MM.1S (cell line): ENCODE data around the gene AGBL4.

Experiments used
- DNase-seq: peaks from one replicate; pipeline ENCODE4 v3.0.0-alpha.2; 2015
- H2AFZ ChIP-seq: fragments of 300-600 bp; sonication (generic); 2 replicates; pipeline ENCODE4 v1.6.0; 2016; ENCODE audit warnings: antibody characterized with exemption, low read length
- H3F3A ChIP-seq: fragments of 300-600 bp; sonication (generic); 2 replicates; pipeline ENCODE4 v1.6.1; 2016; ENCODE audit warnings: mild to moderate bottlenecking, antibody characterized with exemption, low read length, moderate library complexity, mixed read lengths; ENCODE audit not compliant: insufficient read depth
- H3K27ac ChIP-seq: fragments of 300-600 bp; sonication (generic); 2 replicates; pipeline ENCODE4 v1.5.1; 2016; ENCODE audit warnings: mild to moderate bottlenecking, low read length
- H3K27me3 ChIP-seq: fragments of 300-600 bp; sonication (generic); replicated peaks from 2 replicates; pipeline ENCODE4 v1.6.0; 2016; ENCODE audit warnings: low read length; ENCODE audit not compliant: insufficient read depth
- H3K36me3 ChIP-seq: fragments of 300-600 bp; sonication (generic); replicated peaks from 2 replicates; pipeline ENCODE4 v1.6.1; 2016; ENCODE audit warnings: mild to moderate bottlenecking, low read length, mixed read lengths; ENCODE audit not compliant: insufficient read depth
- H3K4me1 ChIP-seq: fragments of 300-600 bp; sonication (generic); 2 replicates; pipeline ENCODE4 v1.6.1; 2016; ENCODE audit warnings: low read length, mixed read lengths
- H3K4me2 ChIP-seq: fragments of 300-600 bp; sonication (generic); 2 replicates; pipeline ENCODE4 v1.6.0; 2016; ENCODE audit warnings: low read depth, low read length
- H3K4me3 ChIP-seq: fragments of 300-600 bp; sonication (generic); 2 replicates; pipeline ENCODE4 v1.5.1; 2016; ENCODE audit warnings: low read length, mixed read lengths
- H3K79me2 ChIP-seq: fragments of 300-600 bp; sonication (generic); 2 replicates; pipeline ENCODE4 v1.6.1; 2016; ENCODE audit warnings: mixed run types, low read length, mixed read lengths
- H3K9ac ChIP-seq: fragments of 300-600 bp; sonication (generic); 2 replicates; pipeline ENCODE4 v1.6.1; 2016; ENCODE audit warnings: low read length, mixed read lengths
- H3K9me2 ChIP-seq: fragments of 300-600 bp; sonication (generic); replicated peaks from 2 replicates; pipeline ENCODE4 v1.6.1; 2016; ENCODE audit warnings: mild to moderate bottlenecking, low read length, mixed read lengths; ENCODE audit not compliant: insufficient read depth
- H3K9me3 ChIP-seq: fragments of 300-600 bp; sonication (generic); replicated peaks from 2 replicates; pipeline ENCODE4 v1.6.1; 2016; ENCODE audit warnings: mild to moderate bottlenecking, low read length, mixed read lengths; ENCODE audit not compliant: insufficient read depth
- H4K20me1 ChIP-seq: fragments of 300-600 bp; sonication (generic); 2 replicates; pipeline ENCODE4 v1.6.1; 2016; ENCODE audit warnings: mild to moderate bottlenecking, low read length, moderate library complexity, mixed read lengths; ENCODE audit not compliant: insufficient read depth
- CTCF ChIP-seq: fragments of 300-600 bp; sonication (generic); IDR thresholded peaks from 2 replicates; pipeline ENCODE4 v1.5.1; 2016; ENCODE audit warnings: antibody characterized with exemption, low read length, mixed read lengths
- EZH2 ChIP-seq: fragments of 300-600 bp; sonication (generic); optimal IDR thresholded peaks from 2 replicates; pipeline ENCODE3; 2017; ENCODE audit warnings: low read depth, mild to moderate bottlenecking, antibody characterized with exemption, low read length, mixed read lengths
- EZH2phosphoT487 ChIP-seq: fragments of 300-600 bp; sonication (generic); IDR thresholded peaks from 2 replicates; pipeline ENCODE4 v1.6.1; 2018; ENCODE audit warnings: antibody characterized with exemption, low read length

The AGBL4 gene

DNA sequence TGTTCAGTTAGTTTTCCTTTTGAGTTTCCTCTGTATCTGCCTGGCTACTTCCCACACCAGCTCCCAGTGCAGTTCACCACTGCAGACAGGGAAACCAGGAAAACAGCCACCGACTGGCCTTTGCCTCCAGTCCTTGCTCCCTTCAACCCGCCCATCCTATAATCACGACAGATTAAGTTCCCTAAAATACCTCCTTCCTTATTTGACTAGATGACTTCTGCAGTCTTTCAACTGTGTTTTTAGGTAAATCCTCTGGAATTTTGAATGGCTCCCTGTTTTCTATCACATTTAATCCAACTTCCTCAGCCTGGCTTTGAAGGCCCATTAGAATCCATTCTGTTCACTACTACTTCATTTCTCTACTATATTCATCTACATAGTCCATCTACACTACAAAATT is 1284.7 kb downstream of the AGBL4 start:
- H4K20me1 ChIP-seq: no peaks in the 10 kb centered on the region
- no peak overlapping the region for H3K27ac ChIP-seq
- H3K9me3 ChIP-seq: no peaks in the 10 kb centered on the region
- no peak overlapping the region for H3K9ac ChIP-seq
- H3F3A ChIP-seq: no peaks in the 10 kb centered on the region
- H3K4me1 ChIP-seq: peaks cover 6% of the 10 kb centered on the region; the same call in 1 of the 2 replicates
- H3K4me3 ChIP-seq: no peak overlapping the region
- H3K4me2 ChIP-seq: no peak overlapping the region
- DNase-seq: no peak
- H3K9me2 ChIP-seq: no peaks in the 10 kb centered on the region
- H3K36me3 ChIP-seq: no peaks in the 10 kb centered on the region
- no peak overlapping the region for H2AFZ ChIP-seq
- TF ChIP-seq EZH2phosphoT487 (no peak), CTCF (no peak), EZH2 (no peak)
- H3K79me2 ChIP-seq: no peaks in the 10 kb centered on the region
- no peaks in the 10 kb centered on the region for H3K27me3 ChIP-seq

- DNase-seq: no peak
- no peaks in the 10 kb centered on the region for H3K4me1 ChIP-seq
- no peaks in the 10 kb centered on the region for H3K79me2 ChIP-seq
- no peaks in the 10 kb centered on the region for H3K9me2 ChIP-seq
- H3K36me3 ChIP-seq: no peaks in the 10 kb centered on the region
- no peaks in the 10 kb centered on the region for H3K9me3 ChIP-seq
- no peaks in the 10 kb centered on the region for H4K20me1 ChIP-seq
- TF ChIP-seq CTCF (no peak), EZH2 (no peak), EZH2phosphoT487 (no peak)
- H3K4me3 ChIP-seq: no peak overlapping the region
- no peak overlapping the region for H3K9ac ChIP-seq
- no peaks in the 10 kb centered on the region for H3F3A ChIP-seq
- no peak overlapping the region for H2AFZ ChIP-seq
- no peak overlapping the region for H3K4me2 ChIP-seq
- no peak overlapping the region for H3K27ac ChIP-seq
- no peaks in the 10 kb centered on the region for H3K27me3 ChIP-seq
Measured at GRCh38 chr1:48738356-48738755, 1285.4 kb downstream of the AGBL4 start.

DNA sequence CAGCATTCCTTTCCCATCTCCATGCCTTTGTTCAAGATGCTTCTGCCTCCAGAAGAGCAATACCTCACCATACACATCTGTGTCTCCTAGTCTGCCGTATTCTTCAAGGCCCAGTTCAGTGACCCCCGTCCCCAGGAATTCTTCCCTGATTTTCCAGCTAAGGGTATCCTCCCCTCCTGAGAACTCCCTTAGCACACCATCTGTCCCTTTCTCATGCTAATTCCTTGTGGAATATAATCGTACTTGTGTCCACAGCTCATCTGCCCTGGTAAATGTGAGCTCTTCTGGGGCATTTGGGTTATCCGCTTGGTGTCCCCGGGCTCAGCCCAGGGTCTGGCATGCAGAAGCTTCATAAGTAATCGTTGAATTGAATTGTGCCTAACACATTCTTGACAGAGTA is 1288.0 kb downstream of the AGBL4 start:
- H3K79me2 ChIP-seq: no peaks in the 10 kb centered on the region
- H3K9ac ChIP-seq: no peak overlapping the region
- no peak overlapping the region for H3K27ac ChIP-seq
- no peak for DNase-seq
- H3K36me3 ChIP-seq: no peaks in the 10 kb centered on the region
- no peaks in the 10 kb centered on the region for H3F3A ChIP-seq
- H3K4me3 ChIP-seq: no peak overlapping the region
- TF ChIP-seq EZH2 (no peak), CTCF (no peak), EZH2phosphoT487 (no peak)
- H4K20me1 ChIP-seq: no peaks in the 10 kb centered on the region
- H3K4me2 ChIP-seq: no peak overlapping the region
- no peaks in the 10 kb centered on the region for H3K27me3 ChIP-seq
- H3K4me1 ChIP-seq: no peaks in the 10 kb centered on the region
- H3K9me3 ChIP-seq: no peaks in the 10 kb centered on the region
- H2AFZ ChIP-seq: no peak overlapping the region
- no peaks in the 10 kb centered on the region for H3K9me2 ChIP-seq
